ENCODE data around the gene ITPR2. TPM values are rescaled to one million over a fixed set of nuclear protein-coding genes. Genes with fewer than 3 reads are reported as not detected.
"Not testable (repeated sequence)": the region's sequence is repeated elsewhere in the genome, so short reads cannot be mapped to it uniquely, and the experiment has no call there.

ITPR2 gene
- total RNA-seq, 1 experiment from 2014 or later = 6.5 TPM

DNA sequence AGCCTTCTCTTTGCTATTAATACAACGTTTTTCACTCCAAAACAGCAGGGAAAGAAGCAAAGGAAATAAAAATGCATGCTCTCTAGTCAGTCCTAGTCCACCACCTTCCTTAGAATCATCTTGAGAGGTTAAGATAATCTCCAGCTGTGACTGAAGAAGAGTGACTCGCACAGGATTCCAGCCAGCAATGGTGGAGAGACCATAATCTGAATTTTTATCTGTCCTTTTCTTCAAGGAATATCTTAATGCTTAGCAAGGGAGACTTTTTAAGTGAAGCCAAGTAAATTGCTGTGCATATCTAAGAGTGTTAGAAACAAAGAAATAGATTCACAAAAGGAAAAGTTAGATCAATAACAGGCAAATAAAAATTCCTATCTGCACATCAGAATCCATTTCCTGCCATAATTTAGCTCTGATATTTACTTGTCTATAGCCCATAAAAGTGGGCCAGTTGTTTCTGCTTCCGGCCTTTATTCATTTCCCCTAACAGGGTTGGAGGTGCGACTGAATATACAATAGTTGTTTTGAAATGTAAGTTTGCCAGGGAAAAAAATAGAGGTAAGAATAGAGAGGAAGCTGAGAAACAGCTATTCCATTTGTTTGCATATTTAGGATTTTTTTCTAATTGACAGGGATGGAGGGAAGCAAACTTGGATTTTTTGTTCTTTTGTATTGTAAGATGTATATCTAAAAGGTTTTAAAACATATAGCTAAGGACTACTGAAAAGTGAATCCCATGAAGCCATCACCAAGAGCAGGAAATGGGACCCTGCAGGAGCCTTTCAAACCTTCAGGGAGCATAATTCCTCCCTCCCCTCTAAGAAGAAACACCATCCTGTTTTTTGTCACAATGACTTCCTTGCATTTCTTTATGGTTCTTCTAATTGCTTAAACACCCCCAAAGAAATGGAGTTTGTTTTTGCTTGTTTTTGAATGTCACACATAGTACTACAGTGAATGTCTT, 154.0 kb downstream of the ITPR2 start:
- DNase-seq (ENCODE audit: low spot score) = no peak

DNA sequence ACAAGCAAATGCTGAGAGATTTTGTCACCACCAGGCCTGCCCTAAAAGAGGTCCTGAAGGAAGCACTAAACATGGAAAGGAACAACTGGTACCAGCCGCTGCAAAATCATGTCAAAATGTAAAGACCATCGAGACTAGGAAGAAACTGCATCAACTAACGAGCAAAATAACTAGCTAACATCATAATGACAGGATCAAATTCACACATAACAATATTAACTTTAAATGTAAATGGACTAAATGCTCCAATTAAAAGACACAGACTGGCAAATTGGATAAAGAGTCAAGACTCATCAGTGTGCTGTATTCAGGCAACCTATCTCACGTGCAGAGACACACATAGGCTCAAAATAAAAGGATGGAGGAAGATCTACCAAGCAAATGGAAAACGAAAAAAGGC, 161.5 kb downstream of the ITPR2 start:
- not testable (repeated sequence) for DNase-seq (ENCODE audit: low spot score)

DNA sequence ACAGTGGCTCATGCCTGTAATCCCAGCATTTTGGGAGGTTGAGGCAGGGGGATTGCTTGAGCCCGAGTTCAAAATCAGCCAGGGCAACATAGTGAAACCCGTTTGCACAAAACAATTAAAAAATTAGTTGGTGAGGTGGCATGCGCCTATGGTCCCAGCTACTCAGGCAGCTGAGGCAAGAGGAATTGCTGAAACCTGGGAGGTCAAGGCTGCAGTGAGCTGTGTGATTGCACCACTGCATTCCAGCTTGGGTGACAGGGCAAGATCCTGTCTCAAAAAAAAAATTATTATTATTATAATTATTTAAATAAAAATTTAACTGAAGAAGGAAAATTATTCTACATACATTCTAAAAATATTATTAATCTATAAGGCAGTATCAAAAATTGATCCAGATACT, 164.1 kb downstream of the ITPR2 start:
- no peak for DNase-seq (ENCODE audit: low spot score)

DNA sequence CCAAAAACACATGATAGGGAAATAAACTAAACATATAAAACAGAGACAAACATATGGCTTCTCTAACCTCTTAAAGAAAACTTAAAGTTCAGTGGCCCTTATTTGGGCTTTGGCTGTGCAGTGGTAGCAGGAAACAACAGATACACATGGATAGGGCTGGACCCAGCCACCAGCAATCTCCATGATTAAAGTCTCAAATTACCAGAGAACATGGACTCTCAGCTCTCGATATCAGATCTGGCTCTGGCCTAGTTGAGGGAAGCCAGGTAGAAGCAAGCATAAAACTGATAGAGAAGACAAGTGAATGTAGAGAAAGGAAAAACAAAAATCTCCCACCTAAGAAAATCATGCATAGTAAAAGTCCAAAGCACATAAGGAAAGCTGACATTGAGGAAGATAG, 164.8 kb downstream of the ITPR2 start:
- DNase-seq (ENCODE audit: low spot score) = no peak

DNA sequence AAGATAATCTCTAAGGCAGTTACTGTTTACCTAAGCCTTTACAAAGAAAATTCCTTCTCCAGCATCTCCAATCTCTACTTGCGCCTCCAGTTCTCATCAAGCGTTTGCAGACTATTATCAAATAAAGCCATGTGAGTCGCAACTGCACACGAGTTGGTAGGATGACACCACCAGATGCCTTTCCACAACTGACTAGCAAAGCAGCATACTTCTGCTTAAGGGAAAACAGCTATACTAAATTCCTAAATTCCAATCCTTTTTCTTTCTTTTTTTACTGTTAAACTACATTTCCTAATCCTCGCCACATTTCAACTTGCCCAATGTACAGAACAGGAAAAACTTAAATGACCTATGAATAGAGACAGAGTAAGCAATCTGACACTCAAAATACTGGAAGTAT, 166.7 kb downstream of the ITPR2 start:
- no peak for DNase-seq (ENCODE audit: low spot score)

DNA sequence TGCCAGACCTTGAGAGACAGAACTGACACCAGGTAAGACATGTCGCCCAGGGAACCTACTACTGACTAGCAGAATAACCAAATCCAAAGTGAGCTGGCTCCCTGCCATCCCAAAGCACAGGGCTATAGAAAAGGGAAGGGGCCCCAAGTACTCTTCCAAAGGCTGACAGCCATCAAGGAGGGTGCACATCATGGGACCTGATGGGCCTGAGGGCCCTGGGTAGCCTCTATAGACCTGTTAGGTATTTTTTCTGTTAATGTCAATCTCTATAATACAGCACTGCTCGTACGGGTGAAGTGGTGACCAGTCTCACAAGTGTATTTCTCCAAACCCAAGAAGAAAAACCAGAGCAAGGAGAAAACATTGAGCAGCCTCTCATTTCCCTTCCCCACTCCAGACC, 171.6 kb downstream of the ITPR2 start:
- no peak for DNase-seq (ENCODE audit: low spot score)

DNA sequence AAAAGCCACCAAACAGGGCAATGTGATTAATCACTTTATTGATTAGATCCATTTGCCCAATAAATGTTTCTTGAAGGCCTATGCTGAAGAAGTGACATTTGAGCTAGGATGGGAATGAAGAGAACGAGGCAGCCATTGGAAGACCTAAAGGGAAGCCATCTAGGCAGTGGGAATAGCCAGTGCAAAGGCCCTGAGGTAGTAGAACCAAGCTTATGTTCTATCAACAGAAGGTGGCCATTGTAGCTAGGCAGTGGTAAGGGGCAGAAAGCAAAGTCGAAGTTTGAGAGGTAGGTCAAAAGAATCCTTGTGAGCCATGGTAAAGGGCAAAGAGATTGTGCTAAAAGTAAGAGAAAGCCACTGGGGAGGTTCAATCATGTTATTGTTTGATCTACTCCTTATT, 173.1 kb downstream of the ITPR2 start:
- no peak for DNase-seq (ENCODE audit: low spot score)

DNA sequence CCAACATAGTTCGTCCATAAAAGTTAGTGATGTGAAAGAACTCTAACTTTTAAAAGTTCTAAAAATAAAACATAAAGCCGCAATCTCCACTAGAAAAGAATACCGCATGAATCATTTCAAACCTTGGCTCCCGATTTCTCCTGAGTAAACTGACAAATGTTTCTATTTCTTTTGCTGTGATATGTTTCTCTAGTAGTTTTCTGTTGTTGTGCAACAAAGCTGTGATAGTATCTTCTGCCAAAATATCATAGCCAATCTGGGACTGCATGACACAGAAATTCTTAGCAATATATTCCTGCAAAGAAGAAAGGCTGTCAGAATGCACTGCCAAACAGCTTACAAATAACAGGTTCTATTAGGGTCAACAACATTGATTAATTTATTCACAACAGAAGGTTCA, 174.0 kb downstream of the ITPR2 start:
- DNase-seq (ENCODE audit: low spot score) = no peak

DNA sequence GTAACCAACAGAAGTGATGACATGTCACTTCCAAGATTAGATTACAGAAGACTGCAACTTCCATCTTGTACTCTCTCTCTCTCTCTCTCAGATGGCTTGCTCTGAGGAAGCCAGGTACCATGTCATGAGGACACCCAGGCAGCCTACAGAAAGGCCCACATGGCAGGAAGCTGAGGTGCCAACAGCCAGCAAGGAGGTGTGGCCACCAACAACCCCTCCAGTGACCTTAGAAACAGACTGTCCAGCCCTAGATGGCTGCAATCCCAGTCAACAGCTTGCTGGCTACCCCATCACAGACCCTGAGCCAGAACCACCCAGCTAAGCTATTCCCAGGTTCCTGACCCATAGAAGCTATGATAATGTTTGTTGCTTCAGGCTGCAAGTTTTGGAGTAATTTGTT, 178.4 kb downstream of the ITPR2 start:
- DNase-seq (ENCODE audit: low spot score) = no peak

DNA sequence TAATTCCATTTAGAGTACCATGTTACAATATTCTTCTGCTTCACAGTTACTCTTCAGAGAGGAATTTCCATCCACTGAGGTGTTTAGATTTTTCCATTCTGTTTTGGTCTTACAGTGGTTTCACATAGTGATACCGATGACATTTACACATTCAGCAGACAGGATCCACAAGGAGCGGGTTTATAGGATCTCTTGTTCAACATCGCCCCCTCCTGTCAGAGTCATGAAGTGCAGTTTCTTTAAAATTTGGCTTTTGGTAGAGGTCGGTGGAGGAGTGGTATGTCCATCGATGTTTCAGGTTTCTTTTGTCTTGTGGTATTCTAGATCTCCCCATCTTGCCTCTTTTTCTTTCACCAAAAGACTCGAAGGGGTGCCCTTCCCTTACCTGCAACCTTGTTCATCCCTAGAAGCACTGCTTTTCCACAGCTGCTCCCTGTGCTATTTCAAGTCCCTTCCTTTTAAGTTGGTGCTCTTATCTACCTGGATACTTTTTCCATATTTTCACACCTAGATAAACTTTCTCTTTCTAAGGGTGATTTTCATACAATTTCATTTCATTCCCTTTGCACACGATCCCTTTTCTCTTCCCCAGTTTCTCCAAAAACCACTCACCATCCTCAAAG, 181.3 kb downstream of the ITPR2 start:
- DNase-seq (ENCODE audit: low spot score) = peak; percentile 70

DNA sequence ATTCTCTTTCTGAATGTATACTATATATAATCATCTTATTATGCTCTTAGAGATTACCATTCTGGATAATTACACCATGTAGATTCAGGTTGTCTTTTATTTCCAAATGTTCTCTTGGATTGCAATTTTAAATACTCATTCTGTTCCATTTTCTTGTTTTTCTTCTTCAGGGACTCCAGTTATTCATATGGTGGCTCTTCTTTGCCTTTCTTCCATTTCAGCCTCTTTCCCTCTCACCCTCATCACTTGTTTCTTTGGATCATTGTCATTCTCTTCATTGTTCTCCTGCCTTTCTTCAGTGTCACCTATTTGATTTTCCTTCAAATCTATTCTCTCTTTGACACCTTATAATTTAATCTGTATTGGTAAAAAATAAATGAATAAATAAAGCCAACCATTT, 182.0 kb downstream of the ITPR2 start:
- no peak for DNase-seq (ENCODE audit: low spot score)

DNA sequence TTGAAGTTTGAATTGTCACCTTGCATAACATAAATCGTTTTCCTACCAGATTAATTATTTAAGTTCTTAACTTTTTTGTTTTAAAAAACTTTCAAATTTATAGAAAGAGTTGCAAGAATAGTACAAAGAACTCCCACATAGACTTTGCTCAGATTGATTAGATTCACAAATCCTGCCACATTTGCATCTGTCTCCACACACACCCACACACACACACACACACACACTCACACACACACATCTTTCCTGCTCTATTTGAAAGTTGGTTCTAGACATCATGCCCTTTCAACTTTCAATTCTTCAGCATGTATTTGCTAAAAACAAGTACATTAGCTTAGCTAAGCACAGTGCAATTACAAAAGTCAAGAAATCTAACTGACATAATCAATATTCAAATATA, 184.0 kb downstream of the ITPR2 start:
- no peak for DNase-seq (ENCODE audit: low spot score)

DNA sequence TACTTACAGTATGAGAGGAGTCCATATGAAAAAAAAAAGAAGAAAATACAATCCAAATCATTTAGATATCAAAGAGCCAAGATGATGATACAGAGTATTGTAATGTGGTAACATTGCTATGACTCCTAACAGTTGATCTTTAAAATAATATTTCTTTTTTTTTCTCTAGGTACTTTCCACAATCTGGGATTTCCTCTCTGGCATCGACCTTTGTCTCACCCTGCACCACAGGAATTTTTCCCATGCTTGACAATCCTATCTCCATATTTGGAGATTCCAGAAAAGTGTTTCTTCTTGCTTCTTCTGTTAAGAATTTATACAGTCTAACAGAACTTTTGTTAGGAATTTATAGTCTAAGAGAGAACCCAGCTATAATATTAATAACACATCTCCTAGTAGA, 184.4 kb downstream of the ITPR2 start:
- peak; percentile 88 for DNase-seq (ENCODE audit: low spot score)

DNA sequence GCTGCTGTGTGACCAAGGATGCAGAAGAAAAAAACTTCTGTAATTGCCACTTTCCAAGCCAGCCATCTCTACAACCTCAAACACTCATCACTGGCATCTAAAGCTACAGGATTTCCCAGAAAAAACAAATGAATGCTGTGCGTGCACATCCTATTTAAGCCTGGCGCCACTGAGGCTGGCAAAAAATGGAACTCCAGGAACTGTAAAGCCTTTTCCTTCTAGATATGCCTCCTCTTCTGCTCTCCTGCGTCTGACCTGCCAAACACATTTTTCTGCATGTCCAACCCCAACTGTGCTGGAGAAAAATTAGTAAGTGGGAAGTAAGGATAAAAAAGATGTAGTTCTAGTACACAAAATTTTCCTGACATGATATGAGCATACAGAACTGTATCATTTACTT, 184.9 kb downstream of the ITPR2 start:
- no peak for DNase-seq (ENCODE audit: low spot score)

DNA sequence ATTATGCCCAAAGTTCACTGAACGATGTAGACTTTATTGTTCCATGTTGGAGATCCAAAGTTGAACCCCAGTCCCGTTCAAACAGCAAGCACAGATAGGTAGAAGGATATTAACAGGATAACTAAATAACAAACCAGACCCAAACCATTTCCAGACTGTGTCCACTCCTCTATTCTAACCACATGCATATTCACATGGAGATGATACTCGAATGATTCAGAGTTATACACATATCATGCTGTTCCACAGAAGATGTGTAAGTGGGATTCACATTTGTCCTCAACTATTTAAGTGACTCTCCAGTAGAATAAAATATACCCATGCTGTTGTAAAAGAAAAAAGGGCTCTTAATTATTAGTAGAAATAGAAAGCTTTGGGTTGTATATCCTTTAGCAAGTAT, 185.9 kb downstream of the ITPR2 start:
- DNase-seq (ENCODE audit: low spot score) = no peak

DNA sequence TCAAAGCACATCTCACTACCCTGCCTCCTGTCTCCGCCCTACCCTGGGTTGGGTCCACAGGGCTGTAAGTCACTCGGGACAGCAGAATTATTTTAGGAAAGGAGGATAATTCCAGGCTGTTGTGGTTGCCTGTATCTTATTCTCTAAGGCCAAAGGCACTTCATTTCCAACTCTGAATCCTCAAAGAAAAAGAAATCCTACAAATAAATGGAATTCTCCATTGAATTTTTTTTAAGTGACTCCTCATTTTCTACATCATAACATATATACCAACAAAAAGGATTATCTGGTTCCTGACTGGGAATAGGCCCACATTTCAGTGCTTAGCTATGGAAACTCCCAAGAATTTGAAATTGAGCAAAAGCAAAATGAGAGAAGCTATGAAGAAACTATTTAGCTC, 186.4 kb downstream of the ITPR2 start:
- DNase-seq (ENCODE audit: low spot score) = no peak

DNA sequence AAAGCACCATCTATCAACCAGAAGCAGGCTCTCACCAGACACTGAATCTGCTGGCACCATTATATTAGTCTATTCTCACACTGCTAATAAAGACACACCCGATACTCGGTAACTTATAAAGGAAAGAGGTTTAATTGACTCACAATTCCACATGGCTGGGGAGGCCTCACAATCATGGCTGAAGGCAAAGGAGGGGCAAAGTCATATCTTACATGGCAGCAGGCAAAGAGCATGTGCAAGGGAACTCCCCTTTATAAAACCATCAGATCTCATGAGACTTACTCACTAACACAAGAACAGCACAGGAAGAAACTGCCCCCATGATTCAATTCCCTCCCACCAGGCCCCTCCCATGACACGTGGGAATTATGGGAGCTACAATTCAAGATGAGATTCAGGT, 188.6 kb downstream of the ITPR2 start:
- DNase-seq (ENCODE audit: low spot score) = not testable (repeated sequence)

DNA sequence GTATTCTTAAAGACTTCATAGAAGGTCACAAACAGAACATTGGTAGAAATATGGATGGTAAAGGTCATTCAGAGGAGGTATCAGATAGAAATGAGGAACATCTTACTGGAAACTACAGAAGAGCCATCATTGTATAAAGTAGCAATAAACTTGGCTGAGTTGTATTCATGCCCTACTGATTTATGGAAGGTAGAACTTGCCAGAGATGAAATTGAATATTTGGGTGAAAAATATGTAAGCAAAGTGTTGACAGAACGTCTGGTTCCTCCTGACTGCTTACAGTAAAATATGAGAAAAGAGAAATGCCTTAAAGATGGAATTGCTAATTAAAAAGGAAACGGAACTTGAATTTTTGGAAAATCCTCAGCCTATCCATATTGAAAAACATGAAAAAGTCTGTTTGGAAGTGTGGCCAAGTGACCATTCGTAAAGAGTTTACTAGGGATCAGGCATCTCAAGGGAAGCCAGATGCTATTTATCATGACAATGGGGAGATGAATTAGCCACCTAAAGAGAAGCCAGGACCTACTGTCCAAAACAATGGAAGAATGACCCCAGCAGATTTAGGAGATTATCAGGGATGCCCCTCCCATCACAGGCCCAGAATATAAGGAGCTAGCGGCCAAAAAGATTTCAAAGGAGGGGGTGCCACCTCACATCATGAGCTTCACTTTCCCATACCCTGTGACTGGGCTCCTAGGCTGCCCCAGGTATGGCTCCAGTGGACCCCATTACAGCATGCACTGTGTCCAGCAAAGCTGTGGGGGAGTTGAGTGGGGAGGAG, 189.3 kb downstream of the ITPR2 start:
- DNase-seq (ENCODE audit: low spot score) = no peak

DNA sequence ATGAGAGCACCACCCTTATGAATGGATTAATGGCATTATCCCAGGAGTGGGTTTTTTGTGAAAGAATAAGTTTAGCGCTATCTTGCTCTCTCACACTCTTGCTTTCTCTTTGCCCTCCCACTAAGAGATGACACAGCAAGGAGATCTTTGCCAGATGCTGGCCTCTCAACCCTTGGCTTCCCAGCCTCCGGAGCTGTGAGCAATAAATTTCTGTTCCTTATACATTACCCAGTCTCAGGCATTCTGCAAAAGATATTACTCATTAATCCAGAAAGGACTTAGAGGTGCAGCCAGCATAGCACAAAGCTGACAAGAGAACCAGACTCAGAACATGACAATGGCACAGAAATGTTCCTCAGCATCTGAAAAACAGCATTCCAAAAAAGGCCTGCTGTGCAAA, 190.6 kb downstream of the ITPR2 start:
- no peak for DNase-seq (ENCODE audit: low spot score)

DNA sequence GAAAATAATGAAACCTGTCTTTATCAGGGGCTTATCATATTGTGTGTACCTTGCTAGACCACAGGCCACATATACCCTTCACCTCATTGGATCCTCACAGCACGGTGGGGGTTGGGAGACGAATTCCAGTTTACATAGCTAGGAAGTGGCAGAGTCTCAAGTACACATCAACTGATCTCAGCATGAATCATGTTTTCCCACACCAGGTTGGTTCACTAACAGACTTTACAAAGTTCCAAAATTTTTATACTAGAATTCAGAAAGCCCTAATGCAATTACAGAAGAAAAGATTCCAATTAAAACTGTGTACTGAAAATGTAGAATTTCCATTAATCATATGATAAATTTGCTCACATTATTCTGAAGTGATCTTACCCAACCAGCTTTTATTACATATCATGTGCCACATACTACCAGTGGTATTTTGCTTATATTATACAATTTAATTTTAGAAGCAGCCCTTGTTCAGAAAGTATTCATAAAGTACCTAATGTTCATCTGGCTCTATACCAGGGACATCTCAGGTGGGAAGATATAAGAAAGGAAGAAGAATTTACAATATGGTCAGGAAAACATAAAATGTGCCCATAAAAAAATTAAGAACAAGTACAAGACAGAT, 196.2 kb downstream of the ITPR2 start:
- DNase-seq (ENCODE audit: low spot score) = peak; percentile 69

DNA sequence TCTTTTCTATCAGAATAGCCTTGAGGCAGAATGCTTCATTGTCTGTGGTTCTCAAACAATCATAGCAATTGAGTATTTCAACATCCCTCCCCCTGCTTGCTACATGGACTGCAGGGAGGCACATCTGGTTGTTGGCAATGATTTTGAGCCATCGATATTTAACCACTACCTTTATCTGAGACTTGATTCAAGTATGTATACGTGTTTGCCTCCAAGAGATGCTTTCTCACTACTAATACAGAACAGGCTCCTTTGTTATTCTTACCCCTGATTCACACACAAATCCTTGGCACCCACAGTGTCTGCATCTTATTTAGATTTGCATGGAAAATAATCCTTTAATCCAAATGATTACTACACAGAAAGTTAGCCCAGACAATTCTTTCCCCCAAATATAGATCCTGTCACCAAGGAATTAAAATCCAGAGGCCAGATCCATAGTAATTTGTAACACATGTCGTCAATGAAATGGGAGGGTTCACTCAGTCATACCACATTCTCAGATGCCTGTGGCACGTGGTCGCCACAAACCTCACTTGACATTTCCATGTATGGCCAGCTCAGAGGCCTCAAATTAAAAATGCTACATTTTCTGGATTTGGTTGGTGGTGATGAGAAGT, 199.3 kb downstream of the ITPR2 start:
- DNase-seq (ENCODE audit: low spot score) = no peak

DNA sequence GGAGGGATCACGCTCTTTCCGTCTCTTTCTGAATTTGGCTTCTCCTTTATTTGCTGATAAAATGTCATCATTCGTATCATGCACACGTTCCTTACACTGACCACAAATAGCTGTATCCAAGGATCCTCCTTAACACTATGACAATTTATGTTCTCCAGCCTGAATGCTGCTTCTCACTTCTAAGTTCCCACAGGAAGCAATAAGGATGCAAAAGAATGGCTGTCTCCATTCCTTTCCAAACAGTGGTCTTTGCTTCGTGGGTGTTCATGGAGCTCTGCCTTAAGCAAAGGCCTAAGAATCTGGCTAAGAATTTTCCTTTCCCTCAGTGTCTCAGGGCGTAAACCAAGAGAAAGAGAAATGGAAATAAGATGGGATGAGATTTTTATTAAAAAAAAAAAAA, 200.2 kb downstream of the ITPR2 start:
- DNase-seq (ENCODE audit: low spot score) = no peak
